Body of pancreas (tissue), 4 donors: ENCODE data around the gene HLA-DPA1.

Experiments used
- CTCF ChIP-seq, 7 experiments: fragments of 450-650 bp in 4 of 7; fragments of 200-600 bp in 3 of 7; sonication (generic) in 3 of 7; IDR thresholded peaks; one replicate each; pipeline ENCODE4 v1.5.1; 2016 to 2019; ENCODE audit warnings: antibody characterized with exemption in 7 of 7
- POLR2A ChIP-seq, 3 donors: fragments of 450-650 bp; IDR thresholded peaks; one replicate each; pipeline ENCODE4 v1.6.1; 2016; ENCODE audit warnings: antibody characterized with exemption in 3 of 3, mild to moderate bottlenecking in 2 of 3

- TF ChIP-seq CTCF (IDR thresholded peaks at IDR 0.05): no peak
- no peak for TF ChIP-seq POLR2A (IDR thresholded peaks at IDR 0.05)
Measured at GRCh38 chr6:33088931-33089620, 15.6 kb upstream of the HLA-DPA1 start.
